Vagina (tissue), 2 donors: ENCODE results near the gene C5orf22.

ENCODE experiments used
- POLR2A ChIP-seq, 2 donors: fragments of 450-650 bp; IDR thresholded peaks; one replicate each; pipeline ENCODE4 v1.6.1; 2017; ENCODE audit warnings: antibody characterized with exemption in 2 of 2, mild to moderate bottlenecking in 2 of 2, moderate library complexity in 2 of 2
- TF ChIP-seq, protein P1 (sequence below), 3 experiments: fragments of 450-650 bp in 2 of 3; fragments of 200-600 bp in 1 of 3; sonication (generic) in 1 of 3; IDR thresholded peaks; one replicate each; pipeline ENCODE4 v1.5.1; 2017 to 2019; ENCODE audit warnings: antibody characterized with exemption in 3 of 3, mild to moderate bottlenecking in 2 of 3, moderate library complexity in 2 of 3

GRCh38 chr5:31569068-31569467 lies 37.0 kb downstream of the C5orf22 start:
- TF ChIP-seq, protein P1, sequence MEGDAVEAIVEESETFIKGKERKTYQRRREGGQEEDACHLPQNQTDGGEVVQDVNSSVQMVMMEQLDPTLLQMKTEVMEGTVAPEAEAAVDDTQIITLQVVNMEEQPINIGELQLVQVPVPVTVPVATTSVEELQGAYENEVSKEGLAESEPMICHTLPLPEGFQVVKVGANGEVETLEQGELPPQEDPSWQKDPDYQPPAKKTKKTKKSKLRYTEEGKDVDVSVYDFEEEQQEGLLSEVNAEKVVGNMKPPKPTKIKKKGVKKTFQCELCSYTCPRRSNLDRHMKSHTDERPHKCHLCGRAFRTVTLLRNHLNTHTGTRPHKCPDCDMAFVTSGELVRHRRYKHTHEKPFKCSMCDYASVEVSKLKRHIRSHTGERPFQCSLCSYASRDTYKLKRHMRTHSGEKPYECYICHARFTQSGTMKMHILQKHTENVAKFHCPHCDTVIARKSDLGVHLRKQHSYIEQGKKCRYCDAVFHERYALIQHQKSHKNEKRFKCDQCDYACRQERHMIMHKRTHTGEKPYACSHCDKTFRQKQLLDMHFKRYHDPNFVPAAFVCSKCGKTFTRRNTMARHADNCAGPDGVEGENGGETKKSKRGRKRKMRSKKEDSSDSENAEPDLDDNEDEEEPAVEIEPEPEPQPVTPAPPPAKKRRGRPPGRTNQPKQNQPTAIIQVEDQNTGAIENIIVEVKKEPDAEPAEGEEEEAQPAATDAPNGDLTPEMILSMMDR (IDR thresholded peaks at IDR 0.05), result no peak
- no peak for TF ChIP-seq POLR2A (IDR thresholded peaks at IDR 0.05)
